DND-41 (cell line): Measurements from ENCODE around the gene LRRC56.

ENCODE experiments used
- CTCF ChIP-seq: IDR thresholded peaks from 2 replicates; pipeline ENCODE4 v1.5.1; 2012; ENCODE audit warnings: borderline replicate concordance, low read length, moderate library complexity, mild to moderate bottlenecking; ENCODE audit not compliant: poor library complexity, severe bottlenecking; ENCODE audit errors: extremely low read depth
- EZH2 ChIP-seq: IDR thresholded peaks from 3 replicates; pipeline ENCODE4 v1.6.1; 2012; ENCODE audit warnings: borderline replicate concordance, low read depth, mild to moderate bottlenecking, moderate library complexity, low read length, inconsistent platforms; ENCODE audit not compliant: severe bottlenecking

- TF ChIP-seq CTCF, result no peak
- TF ChIP-seq EZH2, result no peak
These were observed 9.0 kb upstream of the LRRC56 start for GRCh38 chr11:528166-528814.
